Measurements from ENCODE around the gene RPL22. TPM values are rescaled to one million over a fixed set of nuclear protein-coding genes. Genes with fewer than 3 reads are reported as not detected.

Gene RPL22
- total RNA-seq, 1 donor from 2014 or later: 439 TPM

- ATAC-seq: no peak
Measured at GRCh38 chr1:6200188-6200809, 904 bp upstream of the RPL22 start.

- ATAC-seq: peak; percentile 25
Measured at GRCh38 chr1:6198646-6199297, 623 bp downstream of the RPL22 start.

- ATAC-seq: no peak
Measured at GRCh38 chr1:6197746-6198427, 1.5 kb downstream of the RPL22 start.

- no peak for ATAC-seq
Measured at GRCh38 chr1:6191968-6192367, 7.4 kb downstream of the RPL22 start.

GRCh38 chr1:6188466-6188865 lies 10.9 kb downstream of the RPL22 start:
- ATAC-seq: no peak

- ATAC-seq: peak; percentile 17
Measured at GRCh38 chr1:6185635-6186382, 13.6 kb downstream of the RPL22 start.

- ATAC-seq: no peak
Measured at GRCh38 chr1:6185151-6185550, 14.2 kb downstream of the RPL22 start.

- ATAC-seq: no peak
Measured at GRCh38 chr1:6184083-6184783, 15.2 kb downstream of the RPL22 start.

- peak; percentile 39 for ATAC-seq
Measured at GRCh38 chr1:6183520-6183989, 15.8 kb downstream of the RPL22 start.

- no peak for ATAC-seq
Measured at GRCh38 chr1:6181347-6181770, 18.0 kb downstream of the RPL22 start.

GRCh38 chr1:6180707-6181311 lies 18.6 kb downstream of the RPL22 start:
- no peak for ATAC-seq

- no peak for ATAC-seq
Measured at GRCh38 chr1:6180268-6180706, 19.1 kb downstream of the RPL22 start, which contains the start of gene CHD5. TSS of gene CHD5 (minus strand) at chr1:6180321. CDS start at chr1:6180023, 298 bp downstream.

GRCh38 chr1:6179564-6180175 lies 19.7 kb downstream of the RPL22 start:
- no peak for ATAC-seq

- ATAC-seq: no peak
Measured at GRCh38 chr1:6178751-6179563, 20.4 kb downstream of the RPL22 start.

GRCh38 chr1:6177681-6178380 lies 21.6 kb downstream of the RPL22 start:
- no peak for ATAC-seq

GRCh38 chr1:6176779-6177178 lies 22.6 kb downstream of the RPL22 start:
- ATAC-seq: no peak

GRCh38 chr1:6175411-6175828 lies 24.0 kb downstream of the RPL22 start:
- no peak for ATAC-seq

- ATAC-seq: no peak
Measured at GRCh38 chr1:6174621-6175410, 24.6 kb downstream of the RPL22 start.

GRCh38 chr1:6172549-6172948 lies 26.8 kb downstream of the RPL22 start:
- no peak for ATAC-seq

Measured in esophagus mucosa (tissue), 1 donor.